NCI-H345 (cell line): ENCODE measurements around the gene PSMD4.
"Not testable (repeated sequence)": the region's sequence is repeated elsewhere in the genome, so short reads cannot be mapped to it uniquely, and the experiment has no call there.

Experiments
- DNase-seq: peaks from one replicate; lab custom pipeline; 2025; lab: John Stamatoyannopoulos, UW

The PSMD4 gene

DNA sequence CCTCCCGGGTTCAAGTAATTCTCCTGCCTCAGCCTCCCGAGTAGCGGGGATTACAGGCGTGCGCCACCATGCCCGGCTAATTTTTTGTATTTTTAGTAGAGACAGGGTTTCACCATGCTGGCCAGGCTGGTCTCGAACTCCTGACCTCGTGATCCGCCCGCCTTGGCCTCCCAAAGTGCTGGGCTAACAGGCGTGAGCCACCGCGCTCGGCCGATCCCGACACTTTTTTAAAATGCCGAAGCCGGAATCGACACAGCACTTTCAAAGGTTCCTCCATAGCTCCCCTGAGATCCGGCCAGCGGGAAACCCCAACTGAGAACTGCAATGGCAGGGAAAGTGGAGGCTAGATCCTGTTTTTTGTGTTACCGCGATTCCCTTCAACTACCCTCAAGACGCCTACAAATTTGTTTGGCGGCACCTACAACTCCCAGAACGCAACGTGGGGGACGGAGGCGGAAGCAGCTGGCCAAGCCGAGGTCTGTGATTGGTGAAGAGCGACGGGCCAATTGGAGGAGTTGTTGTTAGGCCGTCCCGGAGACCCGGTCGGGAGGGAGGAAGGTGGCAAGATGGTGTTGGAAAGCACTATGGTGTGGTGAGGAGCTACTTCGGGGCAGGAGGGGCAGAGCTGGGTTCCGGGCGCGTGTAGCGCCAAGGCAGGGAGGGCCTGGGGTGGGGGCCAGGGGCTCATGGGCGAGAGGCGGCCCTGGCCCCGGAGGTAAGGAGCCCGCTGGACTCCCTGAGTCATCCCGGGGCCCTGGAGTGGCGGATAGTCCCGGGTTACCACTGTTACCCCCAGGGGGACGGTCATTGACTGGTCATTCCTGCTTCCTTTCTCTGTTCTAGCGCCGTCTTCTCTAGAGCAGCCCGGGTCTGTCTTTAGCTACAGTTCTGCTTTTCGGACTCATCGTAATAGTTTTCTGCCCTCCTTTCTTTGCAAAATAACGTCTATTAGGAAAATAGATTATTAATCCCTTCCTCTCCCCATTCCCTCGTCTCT lies at the start of gene PSMD4:
Gene PSMD4 (plus strand): TSS at position 518 of the 997 bp plus-strand sequence. CDS start 49 bp downstream, at position 567.
- DNase-seq: peak; percentile 100

- DNase-seq: not testable (repeated sequence)
Measured at GRCh38 chr1:151205381-151205965, 49.1 kb upstream of the PSMD4 start.

DNA sequence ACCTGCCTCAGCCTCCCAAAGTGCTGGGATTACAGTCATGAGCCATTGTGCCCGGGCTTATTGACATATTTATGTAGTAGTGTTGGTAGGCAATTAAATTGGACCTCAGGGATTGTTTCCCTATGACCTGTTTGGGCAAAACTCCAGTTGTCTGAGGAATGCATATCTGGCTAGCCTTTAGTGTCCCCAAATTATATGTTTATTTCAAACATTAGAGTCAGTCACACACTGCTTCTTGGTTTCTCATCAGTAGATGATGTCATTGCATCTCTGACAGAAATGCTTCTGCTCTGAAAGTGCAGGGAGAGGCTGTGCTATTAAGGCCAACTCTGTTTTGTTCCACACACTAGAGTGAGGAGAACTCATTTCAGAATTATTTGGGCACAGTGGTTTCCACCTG lies 43.7 kb upstream of the PSMD4 start:
- no peak for DNase-seq

DNA sequence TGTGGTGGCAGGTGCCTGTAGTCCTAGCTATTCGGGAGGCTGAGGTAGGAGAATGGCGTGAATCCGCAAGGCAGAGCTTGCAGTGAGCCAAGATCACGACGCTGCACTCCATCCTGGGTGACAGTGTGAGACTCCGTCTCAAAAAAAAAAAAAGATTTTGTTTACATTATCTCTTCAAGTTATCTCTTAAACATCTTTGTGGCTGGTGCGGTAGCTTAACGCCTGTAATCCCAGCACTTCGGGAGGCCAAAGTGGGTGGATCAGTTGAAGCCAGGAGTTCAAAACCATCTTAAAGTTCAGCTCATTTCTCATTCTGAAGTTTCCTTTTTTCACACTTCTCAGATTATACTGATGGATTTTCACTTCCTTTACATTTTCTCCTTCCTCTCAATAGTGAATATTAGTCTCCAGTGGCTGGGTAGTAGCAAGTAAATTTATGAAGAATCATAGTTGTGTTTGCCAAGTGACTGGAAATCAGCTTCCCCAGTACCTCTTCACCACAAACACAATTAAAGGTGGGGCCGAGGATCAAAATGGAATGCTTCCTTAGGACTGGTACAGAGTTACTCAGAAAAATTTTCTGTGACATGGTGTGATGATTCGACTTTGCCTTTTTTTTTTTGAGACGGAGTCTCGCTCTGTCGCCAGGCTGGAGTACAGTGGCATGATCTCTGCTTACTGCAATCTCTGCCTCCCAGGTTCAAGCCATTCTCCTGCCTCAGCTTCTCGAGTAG lies 42.4 kb upstream of the PSMD4 start:
- DNase-seq: no peak

GRCh38 chr1:151213560-151213959 lies 41.0 kb upstream of the PSMD4 start:
- DNase-seq: no peak

DNA sequence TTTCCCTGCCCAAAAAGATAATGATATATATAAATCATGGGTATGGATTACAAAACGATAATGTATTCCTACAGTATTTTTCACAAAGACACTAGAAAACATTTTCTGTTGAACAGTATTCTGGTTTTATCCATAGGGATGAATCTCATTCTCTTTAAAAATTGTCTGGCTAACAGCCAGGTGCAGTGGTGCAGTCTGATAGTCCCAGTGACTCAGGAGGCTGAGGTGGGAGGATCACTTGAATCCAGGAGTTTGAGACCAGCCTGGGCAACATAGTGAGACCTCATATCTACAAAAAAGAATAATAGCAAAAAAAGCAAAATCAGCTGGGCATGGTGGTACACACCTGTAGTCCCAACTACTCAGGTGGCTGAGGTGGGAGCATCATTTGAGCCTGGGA lies 32.9 kb upstream of the PSMD4 start:
- DNase-seq: no peak

DNA sequence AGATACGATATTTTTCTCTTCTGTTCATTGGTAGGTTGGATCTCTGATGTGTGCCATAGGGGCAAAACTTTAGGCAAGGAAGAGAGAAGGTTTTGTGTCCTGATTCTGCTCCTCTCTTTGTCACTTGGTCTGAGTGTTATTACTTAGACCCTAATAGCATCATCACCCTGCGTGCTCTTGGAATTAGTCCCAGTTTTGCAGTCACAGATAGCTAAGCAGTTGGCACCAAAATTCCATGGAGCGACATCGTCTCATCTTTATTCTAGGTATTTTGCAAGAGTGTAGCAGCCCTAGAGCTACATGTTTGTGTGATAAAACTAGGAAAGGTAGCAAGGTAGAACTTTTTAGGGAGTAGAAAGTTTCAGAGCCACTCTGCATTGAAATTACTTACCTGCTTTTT lies 32.4 kb upstream of the PSMD4 start:
- no peak for DNase-seq

- DNase-seq: no peak
Measured at GRCh38 chr1:151235235-151235634, 19.3 kb upstream of the PSMD4 start.

- DNase-seq: no peak
Measured at GRCh38 chr1:151237678-151238466, 16.7 kb upstream of the PSMD4 start.

- no peak for DNase-seq
Measured at GRCh38 chr1:151238467-151238739, 16.1 kb upstream of the PSMD4 start.

DNA sequence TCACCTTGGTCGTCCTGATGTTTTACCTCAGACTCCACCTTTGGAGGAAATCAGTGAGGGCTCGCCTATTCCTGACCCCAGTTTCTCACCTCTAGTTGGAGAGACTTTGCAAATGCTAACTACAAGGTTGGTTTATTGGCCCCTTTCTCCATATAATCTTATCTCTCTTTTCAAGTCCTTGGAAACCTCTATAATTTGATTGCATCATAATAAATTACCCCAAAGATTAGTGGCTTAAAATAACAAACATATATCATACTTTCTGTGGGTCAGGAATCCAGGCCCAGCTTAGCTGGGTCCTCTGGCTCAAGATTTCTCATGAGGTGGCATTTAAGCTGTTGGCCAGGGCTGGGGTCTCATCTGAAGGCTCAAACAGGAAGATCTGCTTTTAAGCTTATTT lies 12.1 kb upstream of the PSMD4 start:
- DNase-seq: no peak

DNA sequence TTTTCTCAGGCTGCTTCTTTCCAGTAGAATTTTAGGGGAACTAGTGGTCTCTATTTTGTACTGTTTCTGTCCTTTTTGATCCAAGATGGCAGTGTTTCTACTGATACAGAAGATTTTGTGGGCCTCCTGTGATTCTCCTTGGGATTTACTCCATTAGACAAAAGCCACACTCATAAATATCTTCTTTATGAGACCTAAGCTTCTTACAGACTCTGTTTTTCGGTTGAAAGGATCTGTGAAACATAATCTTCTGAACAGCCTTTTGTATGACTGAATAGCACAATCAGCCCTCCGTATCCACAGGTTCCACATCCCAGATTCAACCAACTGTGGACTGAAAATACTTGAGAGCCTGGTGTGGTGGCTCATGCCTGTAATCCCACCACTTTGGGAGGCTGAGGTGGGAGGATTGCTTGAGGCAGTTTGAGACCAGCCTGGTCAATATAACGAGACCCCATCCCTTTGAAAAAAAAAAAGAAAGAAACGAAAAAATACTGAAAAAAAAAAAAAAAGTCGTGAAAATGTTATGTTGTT lies 10.8 kb upstream of the PSMD4 start:
- DNase-seq: no peak

DNA sequence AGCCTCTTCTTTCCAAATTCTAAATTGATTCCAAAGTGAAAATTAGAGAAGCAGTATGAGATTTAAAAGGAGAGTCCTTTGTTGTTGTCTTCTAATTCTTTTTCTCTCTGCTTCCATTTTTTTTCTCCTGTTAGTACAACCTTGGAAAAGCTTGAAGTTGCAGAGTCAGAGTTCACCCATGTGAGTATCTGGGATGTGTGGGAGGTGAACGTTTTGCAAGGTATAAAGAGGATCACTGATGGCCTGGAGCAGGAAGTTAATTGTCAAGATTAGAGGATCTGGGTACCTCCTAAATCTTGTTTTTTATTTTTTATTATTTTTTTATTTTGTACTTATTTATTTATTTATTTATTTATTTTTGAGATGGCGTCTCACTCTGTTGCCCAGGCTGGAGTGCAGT lies 7.7 kb upstream of the PSMD4 start:
- no peak for DNase-seq

DNA sequence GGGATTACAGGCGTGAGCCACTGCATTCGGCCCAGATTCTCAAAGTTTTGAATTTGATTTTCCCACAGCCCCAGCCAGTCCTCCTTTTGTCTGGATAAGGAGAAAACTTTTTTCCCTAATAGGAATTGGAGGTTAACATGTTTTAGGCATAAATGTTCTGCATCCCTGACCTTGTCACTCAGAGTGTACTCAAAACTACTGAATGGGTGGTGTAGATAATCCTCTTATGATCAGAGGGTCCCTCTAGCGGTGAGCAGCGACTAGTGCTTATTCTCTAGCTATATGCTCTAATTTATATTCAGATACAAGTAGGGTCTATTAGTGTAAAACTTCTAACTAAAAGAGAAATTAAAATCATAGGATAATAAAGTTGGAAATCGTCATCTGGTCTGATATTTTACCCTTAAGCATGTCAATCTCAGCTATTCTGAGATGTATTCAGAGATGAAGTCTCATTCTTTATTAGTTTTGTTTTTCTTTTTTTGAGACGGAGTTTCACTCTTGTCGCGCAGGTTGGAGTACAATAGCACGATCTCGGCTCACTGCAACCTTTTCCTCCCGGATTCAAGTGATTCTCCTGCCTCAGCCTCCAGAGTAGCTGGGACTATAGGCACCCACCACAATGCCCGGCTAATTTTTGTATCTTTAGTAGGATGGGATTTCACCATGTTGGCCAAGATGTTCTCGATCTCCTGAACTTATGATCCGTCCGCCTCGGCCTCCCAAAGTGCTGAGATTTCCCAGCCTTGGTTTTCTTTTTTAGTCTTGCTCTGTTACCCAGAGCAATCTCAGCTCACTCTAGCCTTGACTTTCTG lies 2.7 kb upstream of the PSMD4 start:
- DNase-seq: peak; percentile 91

DNA sequence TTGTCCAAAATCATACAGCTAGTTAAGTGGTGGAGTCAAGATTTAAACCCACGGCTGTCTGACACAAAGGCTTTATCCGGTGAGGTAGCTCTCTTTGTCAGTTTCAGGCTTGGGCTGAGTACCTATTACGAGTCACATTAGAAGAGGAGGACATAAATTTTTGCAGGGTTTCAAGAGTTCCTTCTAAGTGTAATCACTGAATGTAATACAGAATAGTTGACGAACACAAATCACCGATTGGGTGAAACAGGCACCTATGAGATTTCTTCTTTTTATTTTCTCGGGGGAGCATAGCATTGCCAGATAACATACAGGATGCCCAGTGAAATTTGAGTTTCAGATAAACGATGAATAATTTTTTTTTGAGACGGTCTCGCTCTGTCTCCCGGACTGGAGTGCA lies 847 bp downstream of the PSMD4 start:
- no peak for DNase-seq

DNA sequence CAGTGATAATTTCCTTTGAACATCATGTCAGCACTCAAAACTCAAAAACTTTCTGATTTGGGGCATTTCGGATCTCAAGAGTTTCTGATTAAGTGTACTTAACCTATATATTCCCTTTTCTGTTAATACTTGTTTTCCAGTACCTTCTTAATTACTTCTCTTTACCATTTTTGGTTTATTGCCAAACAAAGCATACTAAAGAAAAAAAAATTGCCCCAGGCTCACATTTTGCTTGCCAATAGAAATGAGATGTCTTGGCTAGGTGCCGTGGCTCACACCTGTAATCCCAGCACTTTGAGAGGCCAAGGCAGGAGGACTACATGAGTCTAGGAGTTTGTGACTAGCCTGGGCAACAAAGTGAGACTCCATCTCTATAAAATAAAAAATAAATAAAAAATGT lies 4.8 kb downstream of the PSMD4 start:
- DNase-seq: no peak

DNA sequence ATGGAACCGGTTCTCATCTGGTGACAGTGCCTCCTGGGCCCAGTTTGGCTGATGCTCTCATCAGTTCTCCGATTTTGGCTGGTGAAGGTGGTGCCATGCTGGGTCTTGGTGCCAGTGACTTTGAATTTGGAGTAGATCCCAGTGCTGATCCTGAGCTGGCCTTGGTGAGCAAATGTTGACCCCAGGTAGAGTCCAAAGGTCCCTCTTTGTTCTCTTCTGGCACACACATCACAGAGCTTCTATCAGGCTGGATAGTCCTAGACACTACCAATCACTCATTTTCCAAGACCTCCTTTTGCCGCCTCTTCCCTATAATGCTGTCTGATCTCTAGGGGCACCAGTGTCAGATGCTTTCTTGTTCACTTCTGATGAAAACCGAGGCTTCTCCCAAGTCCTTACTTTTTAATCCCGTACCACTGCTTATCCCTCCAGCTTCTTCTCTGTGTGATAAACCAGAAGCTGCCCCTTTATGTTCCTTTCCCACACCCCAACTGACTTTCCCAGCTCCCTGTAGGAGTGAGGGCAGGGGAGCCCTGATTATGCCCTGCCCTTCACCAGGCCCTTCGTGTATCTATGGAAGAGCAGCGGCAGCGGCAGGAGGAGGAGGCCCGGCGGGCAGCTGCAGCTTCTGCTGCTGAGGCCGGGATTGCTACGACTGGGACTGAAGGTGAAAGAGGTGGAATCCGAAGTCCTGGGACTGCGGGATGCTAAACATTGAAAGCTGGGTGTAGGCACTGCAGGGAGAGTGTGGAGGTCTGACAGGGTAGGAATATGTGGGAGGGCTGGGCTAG lies 11.1 kb downstream of the PSMD4 start:
- no peak for DNase-seq

- DNase-seq: no peak
Measured at GRCh38 chr1:151266315-151266714, 11.8 kb downstream of the PSMD4 start.

GRCh38 chr1:151266821-151267220 lies 12.3 kb downstream of the PSMD4 start:
- DNase-seq: no peak

DNA sequence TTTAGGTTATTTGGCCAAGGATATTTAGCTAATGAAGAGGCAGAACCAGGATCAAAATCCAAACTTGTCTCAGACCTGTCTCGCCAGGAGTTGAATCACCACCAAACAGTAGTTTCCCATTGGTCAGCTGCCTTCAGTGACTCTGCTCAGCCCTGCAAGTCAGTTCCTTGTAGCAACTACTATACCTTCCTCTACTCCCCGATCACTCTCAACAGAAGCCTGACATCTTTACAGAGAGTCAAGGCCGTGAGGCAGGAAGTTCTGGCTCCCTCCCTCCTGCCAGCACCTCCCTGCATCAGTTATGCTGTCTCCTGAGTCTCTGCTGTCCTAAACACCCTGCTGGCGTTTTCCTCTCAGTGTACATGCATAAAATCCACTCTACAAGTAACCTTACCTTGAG lies 13.2 kb downstream of the PSMD4 start:
- no peak for DNase-seq
